Measurements from ENCODE around the gene ZMYND8. TPM values are rescaled to one million over a fixed set of nuclear protein-coding genes. Genes with fewer than 3 reads are reported as not detected.
A peak's percentile ranks its signal among the peaks of the same experiment; 100 is the strongest.

The ZMYND8 gene
- total RNA-seq, 1 experiment from 2014 or later: 107 TPM

DNA sequence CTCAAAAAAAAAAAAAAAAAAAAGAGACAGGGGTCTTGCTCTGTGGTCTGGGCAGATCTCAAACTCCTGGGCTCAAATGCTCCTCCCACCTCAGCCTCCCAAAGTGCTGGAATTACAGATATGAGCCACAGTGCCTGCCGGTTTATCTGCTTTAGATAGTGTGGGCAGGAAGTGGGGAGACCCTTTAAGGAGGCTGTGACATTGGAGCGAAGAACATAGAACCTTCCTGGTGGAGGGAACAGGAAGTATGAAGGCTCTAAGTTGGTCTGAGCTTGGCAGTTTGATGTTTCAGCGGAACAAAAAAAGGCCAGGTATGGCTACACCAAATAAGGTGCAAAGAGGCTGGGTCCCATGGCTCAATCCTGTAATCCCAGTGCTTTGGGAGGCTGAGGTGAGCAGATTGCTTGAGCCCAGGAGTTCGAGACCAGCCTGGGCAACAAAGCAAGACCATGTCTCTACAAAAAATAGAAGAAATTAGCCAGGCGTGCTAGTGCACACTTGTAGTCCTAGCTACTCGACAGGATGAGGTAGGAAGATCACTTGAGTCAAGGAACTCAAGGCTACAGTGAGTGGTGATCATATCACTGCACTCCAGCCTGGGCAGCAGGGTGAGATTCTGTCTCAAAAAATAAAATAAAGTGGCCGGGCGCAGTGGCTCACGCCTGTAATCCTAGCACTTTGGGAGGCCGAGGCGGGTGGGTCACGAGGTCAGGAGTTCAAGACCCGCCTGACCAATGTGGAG lies 8.7 kb upstream of the ZMYND8 start:
- Histone ChIP-seq H3K36me3 (ENCODE audit: low read depth) (no peaks in the 10 kb centered on the region), H3K9me3 (ENCODE audit: insufficient read depth, low read depth) (no peaks in the 10 kb centered on the region), H3K4me2 (no peak overlapping the region), H3K27me3 (ENCODE audit: insufficient read depth, low read depth) (no peaks in the 10 kb centered on the region), H3F3A (ENCODE audit: insufficient read depth, low read depth) (peaks cover 31% of the 10 kb centered on the region), H2AFZ (no peak overlapping the region), H3K4me1 (replicated peaks; ENCODE audit: insufficient read depth) (peaks cover 25% of the 10 kb centered on the region), H3K27ac (no peak overlapping the region), H3K9me2 (ENCODE audit: insufficient read depth) (no peaks in the 10 kb centered on the region), H4K20me1 (ENCODE audit: insufficient read depth) (no peaks in the 10 kb centered on the region), H3K4me3 (no peak overlapping the region), H3K79me2 (ENCODE audit: low read depth) (no peaks in the 10 kb centered on the region)
- DNase-seq: no peak
- ChIA-PET POLR2A (ENCODE audit: unreplicated experiment) (interaction anchor here (0.6 kb wide), 1 partner anchor 265 kb away, joined by 22 read pairs; no protein-coding TSS in a partner anchor), CTCF (no interaction called here)
- BruUV-seq (replicated peaks): no TSS peak
- TF ChIP-seq, protein P1, sequence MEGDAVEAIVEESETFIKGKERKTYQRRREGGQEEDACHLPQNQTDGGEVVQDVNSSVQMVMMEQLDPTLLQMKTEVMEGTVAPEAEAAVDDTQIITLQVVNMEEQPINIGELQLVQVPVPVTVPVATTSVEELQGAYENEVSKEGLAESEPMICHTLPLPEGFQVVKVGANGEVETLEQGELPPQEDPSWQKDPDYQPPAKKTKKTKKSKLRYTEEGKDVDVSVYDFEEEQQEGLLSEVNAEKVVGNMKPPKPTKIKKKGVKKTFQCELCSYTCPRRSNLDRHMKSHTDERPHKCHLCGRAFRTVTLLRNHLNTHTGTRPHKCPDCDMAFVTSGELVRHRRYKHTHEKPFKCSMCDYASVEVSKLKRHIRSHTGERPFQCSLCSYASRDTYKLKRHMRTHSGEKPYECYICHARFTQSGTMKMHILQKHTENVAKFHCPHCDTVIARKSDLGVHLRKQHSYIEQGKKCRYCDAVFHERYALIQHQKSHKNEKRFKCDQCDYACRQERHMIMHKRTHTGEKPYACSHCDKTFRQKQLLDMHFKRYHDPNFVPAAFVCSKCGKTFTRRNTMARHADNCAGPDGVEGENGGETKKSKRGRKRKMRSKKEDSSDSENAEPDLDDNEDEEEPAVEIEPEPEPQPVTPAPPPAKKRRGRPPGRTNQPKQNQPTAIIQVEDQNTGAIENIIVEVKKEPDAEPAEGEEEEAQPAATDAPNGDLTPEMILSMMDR (conservative IDR thresholded peaks at IDR 0.05): no peak
- TF ChIP-seq EZH2 (IDR thresholded peaks at IDR 0.05; ENCODE audit: low read depth): no peak
- intact Hi-C loops (cut with micrococcal nuclease; ENCODE audit: unreplicated experiment): no loop called here

DNA sequence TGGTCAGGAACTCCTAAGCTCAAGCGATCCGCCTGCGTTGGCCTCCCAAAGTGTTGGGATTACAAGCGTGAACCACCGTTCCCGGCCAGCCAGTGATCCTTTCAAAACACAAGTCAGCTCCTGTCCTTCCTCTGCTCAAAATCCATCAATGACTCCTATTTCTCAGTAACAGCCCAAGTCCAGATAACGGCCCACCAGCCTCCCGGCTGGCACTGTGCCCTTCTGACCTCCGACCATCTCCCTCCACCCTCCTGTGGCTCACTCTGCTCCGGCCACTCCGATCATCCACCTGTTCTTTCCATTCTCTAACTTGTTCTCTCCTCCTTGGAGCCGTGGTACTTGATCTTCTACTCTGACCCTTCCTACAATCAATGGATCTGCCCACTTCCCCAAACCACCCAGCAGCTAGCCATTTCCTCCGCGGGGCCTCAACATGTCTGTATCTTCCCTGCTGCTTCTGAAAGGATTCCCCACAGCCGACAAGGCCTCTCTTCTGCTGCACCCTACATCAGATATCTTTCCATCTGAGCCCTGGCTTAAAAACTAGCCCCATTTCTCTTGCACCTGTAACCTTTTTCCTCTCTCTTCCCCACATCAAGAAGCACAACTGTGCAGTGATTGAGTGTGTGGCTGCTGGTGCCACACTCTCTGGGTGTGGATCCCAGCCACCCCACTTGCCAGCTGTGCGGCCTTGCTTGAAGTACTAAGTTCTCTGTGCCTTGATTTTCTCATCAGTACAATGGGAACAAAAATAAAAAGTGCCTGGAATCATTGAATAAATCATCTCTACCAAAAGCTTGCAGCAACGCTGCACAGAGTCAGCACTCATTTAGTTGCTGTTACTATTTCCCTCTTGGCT lies 6.1 kb upstream of the ZMYND8 start:
- no peak for DNase-seq
- Histone ChIP-seq H2AFZ (no peak overlapping the region), H3K79me2 (ENCODE audit: low read depth) (peaks cover 3% of the 10 kb centered on the region; the same call in 1 of the 2 replicates), H3K4me3 (no peak overlapping the region), H3K9me3 (ENCODE audit: insufficient read depth, low read depth) (no peaks in the 10 kb centered on the region), H3K4me2 (no peak overlapping the region), H4K20me1 (ENCODE audit: insufficient read depth) (no peaks in the 10 kb centered on the region), H3K4me1 (replicated peaks; ENCODE audit: insufficient read depth) (peaks cover 43% of the 10 kb centered on the region), H3K27ac (0 out of 2 replicates have a peak overlapping the region, but pooled peaks have one; percentile 14), H3K9me2 (ENCODE audit: insufficient read depth) (no peaks in the 10 kb centered on the region), H3F3A (ENCODE audit: insufficient read depth, low read depth) (peaks cover 54% of the 10 kb centered on the region), H3K27me3 (ENCODE audit: insufficient read depth, low read depth) (no peaks in the 10 kb centered on the region), H3K36me3 (ENCODE audit: low read depth) (no peaks in the 10 kb centered on the region)
- POLR2A ChIA-PET (ENCODE audit: unreplicated experiment): interaction anchor here (0.6 kb wide), 1 partner anchor 8 kb away, joined by 3 read pairs; no protein-coding TSS in a partner anchor
- no TSS peak for BruUV-seq (replicated peaks)
- CTCF ChIA-PET: interaction anchor here (0.6 to 1.1 kb wide), 2 partner anchors 10 to 202 kb away, joined by 3 read pairs; no protein-coding TSS in a partner anchor
- TF ChIP-seq, protein P1 (conservative IDR thresholded peaks at IDR 0.05): no peak
- TF ChIP-seq EZH2 (IDR thresholded peaks at IDR 0.05; ENCODE audit: low read depth): no peak
- intact Hi-C loops (cut with micrococcal nuclease; ENCODE audit: unreplicated experiment): no loop called here
